GM12892 (cell line): ENCODE results near the gene OBP2B.

Source experiments
- POLR2AphosphoS5 ChIP-seq: IDR thresholded peaks from 2 replicates; pipeline ENCODE4 v1.6.1; 2011; ENCODE audit warnings: low read depth, low read length, control low read depth
- TAF1 ChIP-seq: IDR thresholded peaks from 2 replicates; pipeline ENCODE4 v1.6.1; 2011; ENCODE audit warnings: low read depth, mild to moderate bottlenecking, control low read depth, low read length, borderline replicate concordance

GRCh38 chr9:133165452-133165730, 43.7 kb downstream of the OBP2B start:
- no peak for TF ChIP-seq TAF1
- TF ChIP-seq POLR2AphosphoS5 = no peak
